PC-3 (cell line): Measurements from ENCODE around the gene TMEM178B.

ENCODE experiments used
- EZH2phosphoT487 ChIP-seq: fragments of 300-600 bp; sonication (generic); IDR thresholded peaks from 2 replicates; pipeline ENCODE4 v1.6.1; 2018; ENCODE audit warnings: mild to moderate bottlenecking, antibody characterized with exemption, low read length, borderline replicate concordance
- TF ChIP-seq, protein P1 (sequence below): fragments of 300-600 bp; sonication (generic); conservative IDR thresholded peaks from 2 replicates; pipeline ENCODE4 v1.5.1; 2017; ENCODE audit warnings: antibody characterized with exemption, low read depth, mild to moderate bottlenecking, low read length

DNA sequence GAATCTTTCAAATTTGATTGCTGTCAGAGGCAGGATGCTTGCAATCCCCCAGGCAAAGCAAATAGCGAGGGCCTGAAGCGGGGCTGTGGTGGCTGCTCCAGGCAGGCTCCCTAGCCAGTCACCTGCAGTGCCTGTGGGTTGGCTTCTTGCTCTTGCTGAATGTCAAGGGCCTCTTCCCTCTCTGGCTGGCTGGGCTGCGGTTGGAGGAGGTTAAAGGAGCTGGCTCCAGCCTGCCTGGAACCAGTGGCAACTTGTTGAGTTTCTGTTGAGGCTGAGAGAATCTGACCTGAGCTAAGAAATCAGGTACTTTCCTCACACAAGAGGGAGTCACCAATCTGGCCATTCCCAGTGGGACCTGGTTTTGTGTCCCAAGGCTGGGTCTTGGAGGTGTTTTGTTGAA lies 134.7 kb downstream of the TMEM178B start:
- TF ChIP-seq, protein P1, sequence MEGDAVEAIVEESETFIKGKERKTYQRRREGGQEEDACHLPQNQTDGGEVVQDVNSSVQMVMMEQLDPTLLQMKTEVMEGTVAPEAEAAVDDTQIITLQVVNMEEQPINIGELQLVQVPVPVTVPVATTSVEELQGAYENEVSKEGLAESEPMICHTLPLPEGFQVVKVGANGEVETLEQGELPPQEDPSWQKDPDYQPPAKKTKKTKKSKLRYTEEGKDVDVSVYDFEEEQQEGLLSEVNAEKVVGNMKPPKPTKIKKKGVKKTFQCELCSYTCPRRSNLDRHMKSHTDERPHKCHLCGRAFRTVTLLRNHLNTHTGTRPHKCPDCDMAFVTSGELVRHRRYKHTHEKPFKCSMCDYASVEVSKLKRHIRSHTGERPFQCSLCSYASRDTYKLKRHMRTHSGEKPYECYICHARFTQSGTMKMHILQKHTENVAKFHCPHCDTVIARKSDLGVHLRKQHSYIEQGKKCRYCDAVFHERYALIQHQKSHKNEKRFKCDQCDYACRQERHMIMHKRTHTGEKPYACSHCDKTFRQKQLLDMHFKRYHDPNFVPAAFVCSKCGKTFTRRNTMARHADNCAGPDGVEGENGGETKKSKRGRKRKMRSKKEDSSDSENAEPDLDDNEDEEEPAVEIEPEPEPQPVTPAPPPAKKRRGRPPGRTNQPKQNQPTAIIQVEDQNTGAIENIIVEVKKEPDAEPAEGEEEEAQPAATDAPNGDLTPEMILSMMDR = no peak
- no peak for TF ChIP-seq EZH2phosphoT487
